ENCODE results near the gene BCAT1. TPM values are rescaled to one million over a fixed set of nuclear protein-coding genes. Genes with fewer than 3 reads are reported as not detected.
A peak's percentile ranks its signal among the peaks of the same experiment; 100 is the strongest.

Gene BCAT1
- not detected in 2 replicates for total RNA-seq (2014; rRNA removed; shearing (Covaris generic); ENCODE audit: low replicate concordance)

GRCh38 chr12:24948757-24949722, at the start of gene BCAT1:
Gene BCAT1, minus strand, starts transcription at chr12:24949101. Its CDS starts 169 bp downstream, at chr12:24948932.
- no peak for DNase-seq (ENCODE audit: low read depth)
- in situ Hi-C loops (cut with HindIII; ENCODE audit: low pct_unique_long_range_greater_than_20kb, low sequenced_read_pairs), result no loop called here

- in situ Hi-C loops (cut with HindIII; ENCODE audit: low pct_unique_long_range_greater_than_20kb, low sequenced_read_pairs), result no loop called here
- peak; percentile 88 for DNase-seq (ENCODE audit: low read depth)
Measured at GRCh38 chr12:24997970-24998582, 49.2 kb upstream of the BCAT1 start.

GRCh38 chr12:24997496-24997895, 48.6 kb upstream of the BCAT1 start:
- no peak for DNase-seq (ENCODE audit: low read depth)
- in situ Hi-C loops (cut with HindIII; ENCODE audit: low pct_unique_long_range_greater_than_20kb, low sequenced_read_pairs), result no loop called here

GRCh38 chr12:24996820-24997219, 47.9 kb upstream of the BCAT1 start:
- in situ Hi-C loops (cut with HindIII; ENCODE audit: low pct_unique_long_range_greater_than_20kb, low sequenced_read_pairs), result no loop called here
- no peak for DNase-seq (ENCODE audit: low read depth)

- in situ Hi-C loops (cut with HindIII; ENCODE audit: low pct_unique_long_range_greater_than_20kb, low sequenced_read_pairs), result no loop called here
- no peak for DNase-seq (ENCODE audit: low read depth)
Measured at GRCh38 chr12:24996102-24996797, 47.3 kb upstream of the BCAT1 start.

GRCh38 chr12:24993793-24994192, 44.9 kb upstream of the BCAT1 start:
- in situ Hi-C loops (cut with HindIII; ENCODE audit: low pct_unique_long_range_greater_than_20kb, low sequenced_read_pairs), result no loop called here
- DNase-seq (ENCODE audit: low read depth), result no peak

- DNase-seq (ENCODE audit: low read depth), result peak; percentile 37
- in situ Hi-C loops (cut with HindIII; ENCODE audit: low pct_unique_long_range_greater_than_20kb, low sequenced_read_pairs), result no loop called here
Measured at GRCh38 chr12:24991209-24992049, 42.5 kb upstream of the BCAT1 start.

- in situ Hi-C loops (cut with HindIII; ENCODE audit: low pct_unique_long_range_greater_than_20kb, low sequenced_read_pairs), result no loop called here
- DNase-seq (ENCODE audit: low read depth), result no peak
Measured at GRCh38 chr12:24989216-24989615, 40.3 kb upstream of the BCAT1 start.

GRCh38 chr12:24982250-24982649, 33.3 kb upstream of the BCAT1 start:
- no peak for DNase-seq (ENCODE audit: low read depth)
- in situ Hi-C loops (cut with HindIII; ENCODE audit: low pct_unique_long_range_greater_than_20kb, low sequenced_read_pairs), result no loop called here

GRCh38 chr12:24979976-24980730, 31.3 kb upstream of the BCAT1 start:
- no peak for DNase-seq (ENCODE audit: low read depth)
- in situ Hi-C loops (cut with HindIII; ENCODE audit: low pct_unique_long_range_greater_than_20kb, low sequenced_read_pairs), result no loop called here

GRCh38 chr12:24979329-24979728, 30.4 kb upstream of the BCAT1 start:
- DNase-seq (ENCODE audit: low read depth), result no peak
- in situ Hi-C loops (cut with HindIII; ENCODE audit: low pct_unique_long_range_greater_than_20kb, low sequenced_read_pairs), result no loop called here

GRCh38 chr12:24977711-24978110, 28.8 kb upstream of the BCAT1 start:
- in situ Hi-C loops (cut with HindIII; ENCODE audit: low pct_unique_long_range_greater_than_20kb, low sequenced_read_pairs), result no loop called here
- DNase-seq (ENCODE audit: low read depth), result no peak

GRCh38 chr12:24977060-24977459, 28.2 kb upstream of the BCAT1 start:
- in situ Hi-C loops (cut with HindIII; ENCODE audit: low pct_unique_long_range_greater_than_20kb, low sequenced_read_pairs), result no loop called here
- no peak for DNase-seq (ENCODE audit: low read depth)

GRCh38 chr12:24975425-24975824, 26.5 kb upstream of the BCAT1 start:
- DNase-seq (ENCODE audit: low read depth), result no peak
- in situ Hi-C loops (cut with HindIII; ENCODE audit: low pct_unique_long_range_greater_than_20kb, low sequenced_read_pairs), result no loop called here

GRCh38 chr12:24974216-24974615, 25.3 kb upstream of the BCAT1 start:
- DNase-seq (ENCODE audit: low read depth), result no peak
- in situ Hi-C loops (cut with HindIII; ENCODE audit: low pct_unique_long_range_greater_than_20kb, low sequenced_read_pairs), result no loop called here

- no peak for DNase-seq (ENCODE audit: low read depth)
- in situ Hi-C loops (cut with HindIII; ENCODE audit: low pct_unique_long_range_greater_than_20kb, low sequenced_read_pairs), result no loop called here
Measured at GRCh38 chr12:24972078-24972477, 23.2 kb upstream of the BCAT1 start.

- in situ Hi-C loops (cut with HindIII; ENCODE audit: low pct_unique_long_range_greater_than_20kb, low sequenced_read_pairs), result no loop called here
- no peak for DNase-seq (ENCODE audit: low read depth)
Measured at GRCh38 chr12:24970177-24970576, 21.3 kb upstream of the BCAT1 start.
